NCI-H524 treated with DMSO at 0.1 percent for 48 hours (cell line): ENCODE data around the gene INTS15.
"Not testable (repeated sequence)": the region's sequence is repeated elsewhere in the genome, so short reads cannot be mapped to it uniquely, and the experiment has no call there.

Source experiments
- DNase-seq: peaks from one replicate; lab custom pipeline; 2025; lab: John Stamatoyannopoulos, UW

INTS15 gene

DNA sequence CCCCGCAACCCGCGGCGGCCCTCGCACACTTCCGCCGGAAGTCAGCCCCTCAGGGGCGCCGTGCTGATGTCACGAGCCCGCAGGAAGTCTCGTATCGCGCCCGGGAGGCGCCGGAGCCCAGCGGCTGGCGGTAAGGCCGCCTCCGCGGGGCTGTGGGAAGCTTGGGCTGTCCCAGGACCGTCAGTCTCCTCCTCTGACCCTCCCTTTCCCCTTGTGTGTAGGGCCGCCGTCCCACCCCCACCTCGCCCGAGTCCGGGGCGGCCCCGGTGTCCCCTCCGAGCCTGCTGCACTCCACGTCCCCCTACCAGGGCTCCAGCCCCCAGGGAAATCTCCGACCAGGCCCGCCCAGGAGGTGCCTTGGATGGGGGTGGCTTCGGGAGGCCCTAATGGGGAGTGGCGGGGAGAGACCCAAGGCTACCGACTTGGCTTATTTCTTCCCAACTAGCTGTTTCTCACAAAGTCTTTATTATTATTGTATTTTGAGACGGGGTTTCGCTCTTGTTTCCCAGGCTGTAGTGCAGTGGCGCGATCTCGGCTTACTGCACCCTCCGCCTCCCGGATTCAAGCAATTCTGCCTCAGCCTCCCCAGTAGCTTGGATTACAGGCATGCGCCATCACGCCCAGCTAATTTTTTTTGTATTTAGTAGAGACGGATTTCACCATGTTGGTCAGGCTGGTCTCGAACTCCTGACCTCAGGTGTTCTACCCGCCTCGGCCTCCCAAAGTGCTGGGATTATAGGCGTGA lies 12.3 kb upstream of the INTS15 start, which contains the start of gene ZDHHC4:
TSS of gene ZDHHC4 (plus strand) at position 86 of the 745 bp plus-strand sequence. CDS start 3,108 bp downstream, outside the sequence.
- peak; percentile 19 for DNase-seq

GRCh38 chr7:6578114-6579084 lies 11.4 kb upstream of the INTS15 start:
- DNase-seq, result no peak

DNA sequence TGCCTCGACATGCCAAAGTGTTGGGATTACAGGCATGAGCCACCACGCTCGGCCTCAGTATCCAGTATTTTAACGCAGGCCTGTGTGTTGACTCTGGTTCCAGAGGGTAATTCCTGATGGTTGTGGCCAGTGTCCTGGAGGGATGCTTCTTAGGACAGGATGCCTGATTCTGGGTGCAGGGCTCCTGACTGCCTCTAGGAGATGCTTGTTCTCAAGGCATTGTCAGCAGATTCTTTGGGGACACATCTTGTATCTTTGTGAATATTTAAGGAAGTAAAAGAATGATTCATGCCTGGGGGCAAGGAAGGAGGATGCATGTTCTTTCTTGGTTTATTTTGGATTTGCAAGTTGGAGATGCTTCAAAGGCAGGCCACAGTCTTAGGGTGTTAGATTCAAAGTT lies 10.4 kb upstream of the INTS15 start:
- no peak for DNase-seq

GRCh38 chr7:6585746-6586432 lies 3.9 kb upstream of the INTS15 start:
- not testable (repeated sequence) for DNase-seq

DNA sequence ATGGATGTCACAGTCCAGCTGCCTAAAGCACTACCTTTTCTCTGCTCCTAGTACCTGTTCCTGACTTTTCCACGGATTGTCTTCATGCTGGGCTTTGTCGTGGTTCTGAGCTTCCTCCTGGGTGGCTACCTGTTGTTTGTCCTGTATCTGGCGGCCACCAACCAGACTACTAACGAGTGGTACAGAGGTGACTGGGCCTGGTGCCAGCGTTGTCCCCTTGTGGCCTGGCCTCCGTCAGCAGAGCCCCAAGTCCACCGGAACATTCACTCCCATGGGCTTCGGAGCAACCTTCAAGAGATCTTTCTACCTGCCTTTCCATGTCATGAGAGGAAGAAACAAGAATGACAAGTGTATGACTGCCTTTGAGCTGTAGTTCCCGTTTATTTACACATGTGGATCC lies 1.3 kb upstream of the INTS15 start:
- no peak for DNase-seq

GRCh38 chr7:6589151-6589828 lies 531 bp upstream of the INTS15 start:
- no peak for DNase-seq

GRCh38 chr7:6590645-6591110 lies 857 bp downstream of the INTS15 start:
- DNase-seq, result no peak

GRCh38 chr7:6600093-6600492 lies 10.3 kb downstream of the INTS15 start:
- DNase-seq, result no peak

DNA sequence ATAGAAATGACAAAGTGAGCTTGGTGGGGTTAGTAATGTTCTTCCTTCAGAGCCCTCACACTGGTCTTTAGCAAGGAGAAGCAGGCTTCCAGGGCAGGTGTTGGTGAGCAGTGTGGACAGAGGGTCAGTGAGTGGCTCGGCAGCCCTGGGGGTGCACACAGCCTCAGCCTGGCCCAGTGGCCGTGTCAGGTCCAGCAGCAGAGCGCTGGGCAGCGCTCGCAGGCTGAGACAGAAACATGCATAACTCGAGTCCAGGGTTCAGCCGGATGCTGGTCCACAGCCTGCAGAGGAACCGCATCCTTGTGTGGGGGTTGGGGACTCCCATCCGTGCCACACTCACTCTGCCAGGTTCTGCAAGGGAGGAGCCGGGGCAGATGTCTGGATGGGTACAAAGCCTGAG lies 14.6 kb downstream of the INTS15 start:
- DNase-seq, result no peak

- DNase-seq, result no peak
These were observed 17.2 kb downstream of the INTS15 start for GRCh38 chr7:6606866-6607583.

DNA sequence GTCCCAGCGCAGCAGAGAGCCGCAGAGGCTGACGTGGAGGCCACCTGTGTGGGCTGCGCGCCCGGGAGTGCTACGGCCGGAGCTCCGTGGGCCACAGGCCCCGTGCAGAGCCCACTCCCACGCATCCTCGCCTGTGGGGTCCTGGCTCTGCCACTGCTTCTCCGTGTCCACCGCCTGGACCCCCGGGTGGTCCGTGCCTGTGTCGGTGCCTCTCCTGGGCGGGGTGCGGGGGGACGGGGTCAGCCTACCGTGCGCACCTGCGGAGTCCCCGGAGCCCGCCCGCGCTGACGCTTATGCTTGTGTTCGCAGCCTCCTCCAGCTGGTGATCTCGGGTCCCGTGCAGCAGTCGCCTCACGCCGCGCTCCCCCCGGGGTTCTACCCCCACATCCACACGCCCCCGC lies 17.8 kb downstream of the INTS15 start:
- DNase-seq, result no peak

DNA sequence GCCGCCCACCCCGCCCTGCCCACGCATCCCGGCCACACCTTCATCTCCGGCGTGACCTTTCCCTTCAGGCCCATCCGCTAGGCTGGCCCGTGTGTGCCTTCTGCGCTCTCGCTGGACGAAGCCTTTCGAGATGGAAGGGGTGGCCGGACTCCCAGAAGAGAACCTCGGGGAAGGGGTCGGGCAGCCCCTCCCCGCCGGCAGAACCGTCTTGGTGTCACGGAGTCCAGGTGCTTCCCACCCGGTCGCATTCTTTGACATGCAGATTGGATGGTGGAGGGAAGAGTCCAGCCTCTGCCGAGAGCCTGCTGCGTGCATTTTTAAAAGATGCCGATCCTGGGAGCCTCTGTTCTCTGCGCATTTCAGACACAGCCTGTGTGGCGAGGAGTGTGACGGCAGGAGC lies 18.3 kb downstream of the INTS15 start:
- no peak for DNase-seq

- no peak for DNase-seq
These were observed 19.0 kb downstream of the INTS15 start for GRCh38 chr7:6608794-6609193.

GRCh38 chr7:6612819-6613218 lies 23.0 kb downstream of the INTS15 start:
- DNase-seq, result no peak

- no peak for DNase-seq
These were observed 23.9 kb downstream of the INTS15 start for GRCh38 chr7:6613706-6614105.

DNA sequence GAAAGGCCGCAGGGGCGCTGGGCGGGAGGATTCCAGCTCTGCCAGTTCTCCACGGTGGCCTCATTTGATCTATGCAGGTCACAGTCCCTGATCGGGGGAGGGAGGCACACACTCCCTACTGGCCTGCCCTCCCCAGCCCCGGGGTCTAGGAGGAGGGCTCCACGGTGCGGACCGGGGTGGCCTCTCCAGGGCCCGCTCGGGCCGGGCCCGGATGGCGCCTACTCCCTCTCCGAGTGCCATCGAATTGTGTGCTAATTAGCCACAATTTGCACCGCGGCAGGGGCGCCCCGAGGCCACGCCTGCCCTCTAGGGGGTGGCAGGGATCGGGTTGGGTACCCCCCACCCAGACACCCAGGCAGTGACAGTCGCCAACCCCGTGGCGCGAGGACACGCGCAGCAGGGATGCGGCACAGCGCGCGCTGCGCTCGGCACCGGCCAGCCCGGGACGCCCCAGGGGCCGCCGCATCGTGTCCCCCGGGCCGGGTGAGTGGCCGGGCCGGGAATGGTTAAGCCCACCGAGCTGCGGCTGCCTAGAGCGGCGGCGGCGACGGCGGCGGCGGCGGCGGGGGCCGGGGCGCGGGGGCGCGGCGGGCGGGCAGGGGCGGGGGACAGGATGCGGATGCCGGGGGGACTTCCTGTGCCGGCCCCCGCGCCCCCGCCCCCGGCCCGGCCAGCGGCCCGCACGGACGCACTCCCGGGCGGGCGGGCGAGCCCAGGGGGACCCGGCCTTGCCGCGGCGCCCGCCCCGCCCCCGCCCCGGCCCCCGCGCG lies 25.3 kb downstream of the INTS15 start, which contains the start of gene ZNF853:
TSS of gene ZNF853 (plus strand) at position 658 of the 770 bp plus-strand sequence. CDS start 565 bp downstream, outside the sequence.
- no peak for DNase-seq

- DNase-seq, result no peak
These were observed 26.1 kb downstream of the INTS15 start for GRCh38 chr7:6615723-6616555.

DNA sequence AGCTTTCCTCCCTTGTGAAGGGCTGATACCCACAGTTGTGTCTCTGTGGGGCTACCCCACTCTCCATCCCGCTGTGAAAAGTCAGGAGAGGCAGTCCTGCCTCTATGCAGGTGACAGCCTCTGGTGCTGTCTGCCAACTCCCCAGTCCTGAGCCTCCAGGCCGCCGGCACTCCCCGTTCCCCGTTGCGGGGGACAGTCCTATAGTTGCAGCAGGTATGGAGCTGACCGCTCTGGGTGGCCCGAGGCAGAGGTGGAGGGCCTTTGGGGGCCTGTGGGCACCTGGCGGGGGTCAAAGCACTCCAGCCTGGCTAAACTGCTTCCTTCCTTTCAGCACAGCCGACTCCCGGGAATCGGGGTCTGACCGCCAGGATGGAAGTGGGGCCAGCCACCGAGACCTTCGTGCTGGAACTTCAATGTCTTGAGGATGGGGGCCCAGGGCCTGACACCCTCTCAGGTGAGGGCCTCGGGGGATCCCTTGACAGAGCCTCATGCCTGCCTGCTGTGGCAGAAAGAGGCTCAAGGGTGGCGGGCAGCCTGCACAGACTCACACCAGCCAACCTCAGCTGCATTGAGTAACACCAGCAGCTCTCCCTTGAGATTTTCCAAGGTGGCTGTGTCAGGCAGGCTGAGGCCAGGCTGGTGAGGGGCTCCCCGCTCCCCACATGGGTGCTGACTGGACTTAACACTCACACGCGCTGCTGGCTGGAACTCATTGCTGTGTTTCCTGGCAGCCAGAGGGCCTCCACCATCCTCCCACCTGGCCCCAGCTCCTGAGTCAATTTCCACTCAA lies 27.2 kb downstream of the INTS15 start:
- no peak for DNase-seq
